ENCODE results near the gene BCL3. TPM values are rescaled to one million over a fixed set of nuclear protein-coding genes. Genes with fewer than 3 reads are reported as not detected.
A peak's percentile ranks its signal among the peaks of the same experiment; 100 is the strongest.

The BCL3 gene
- total and polyA plus RNA-seq, 12 donors = 7.1 to 76.3 (median 20.9) TPM

DNA sequence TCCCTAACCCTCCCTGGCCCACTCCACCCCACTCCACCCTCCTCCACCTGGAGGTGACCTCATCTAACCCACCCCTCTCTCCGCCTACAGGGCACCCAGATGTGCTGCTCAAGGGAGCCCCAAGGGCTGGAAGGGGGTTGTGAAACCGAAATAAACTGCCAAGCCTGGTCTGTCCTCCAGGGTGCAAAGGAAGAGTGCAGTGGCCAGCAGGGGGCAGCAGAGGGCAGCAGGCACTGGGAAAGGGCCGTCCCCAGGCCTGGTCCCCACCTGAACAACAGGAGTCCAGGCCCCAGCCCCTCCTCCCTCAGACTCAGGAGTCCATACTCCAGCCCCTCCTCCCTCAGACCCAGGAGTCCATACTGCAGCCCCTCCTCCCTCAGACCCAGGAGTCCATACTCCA is 52.0 kb downstream of the BCL3 start:
- intact Hi-C loops (cut with DNase I) = loop anchor here in 6 of 10 donors (1.0 to 2.0 kb wide), 3 partner anchors 44 to 45 kb away; no protein-coding TSS in a partner anchor
- peaks cover 0 to 27% (median 17%) of the 10 kb centered on the region in 9 donors for H3K4me1 ChIP-seq
- DNase-seq (peak; percentile 87 to 90), ATAC-seq (peak; percentile 89 to 94 (median 91))
- no peak overlapping the region for H3K4me3 ChIP-seq
- TF ChIP-seq CTCF (IDR thresholded peaks at IDR 0.05) = peak; percentile 88 to 95 (median 91)
- 3 to 5% methylated on average over 2 to 3 of the region's 3 CpGs for WGBS, 2 donors
- H3K9me3 ChIP-seq = no peaks in the 10 kb centered on the region
- no peaks in the 10 kb centered on the region for H3K27me3 ChIP-seq
- H3K27ac ChIP-seq = no peak overlapping the region
- H3K36me3 ChIP-seq = no peaks in the 10 kb centered on the region

DNA sequence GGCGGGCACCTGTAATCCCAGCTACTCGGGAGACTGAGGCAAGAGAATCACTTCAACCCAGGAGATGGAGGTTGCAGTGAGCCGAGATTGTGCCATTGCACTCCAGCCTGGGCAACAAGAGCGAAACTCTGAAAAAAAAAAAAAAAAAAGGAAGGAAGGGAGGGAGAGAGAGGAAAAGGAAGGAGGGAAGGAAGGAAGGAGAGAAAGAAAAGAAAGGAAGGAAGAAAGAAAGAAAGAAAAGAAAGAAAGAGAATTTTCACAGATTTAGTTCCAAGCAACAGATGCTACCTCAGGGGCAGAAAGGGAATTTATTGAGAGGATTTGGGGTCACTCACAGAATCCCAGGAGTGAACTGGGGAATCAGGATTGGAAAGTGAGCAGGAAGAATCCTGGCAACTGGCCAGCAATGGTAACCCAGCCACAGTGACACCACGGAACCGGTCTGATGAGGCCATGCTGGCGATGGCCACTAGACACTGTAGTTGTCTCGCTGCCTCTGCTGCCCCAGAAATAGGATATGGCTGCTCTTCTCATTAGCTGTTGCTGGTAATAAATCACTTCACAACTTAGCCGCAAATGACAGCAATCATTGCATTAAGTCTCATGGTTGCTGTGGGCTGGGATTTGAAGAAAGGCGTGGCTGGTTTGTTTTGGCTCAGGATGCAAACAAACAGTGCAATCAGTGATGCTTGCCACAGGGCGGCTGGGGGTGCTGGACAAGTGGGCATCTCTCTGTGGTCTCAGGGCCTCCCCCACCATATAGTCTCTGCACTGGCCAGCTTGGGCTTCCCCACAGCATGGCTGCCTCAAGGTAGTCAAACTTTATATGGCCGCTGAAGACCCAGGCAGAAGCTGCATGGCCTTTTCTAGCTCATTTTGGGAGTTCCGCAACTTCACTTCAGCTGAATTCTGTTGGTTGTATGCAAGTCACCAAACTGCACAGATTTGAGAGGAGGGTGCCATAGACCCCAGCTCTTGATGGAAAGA is 55.2 kb downstream of the BCL3 start:
- intact Hi-C loops (cut with DNase I) = loop anchor here in 1 of 10 donors (2.0 kb wide), 1 partner anchor 37 kb away; no protein-coding TSS in a partner anchor
- no peak overlapping the region for H3K4me3 ChIP-seq
- DNase-seq (no peak), ATAC-seq (no peak)
- peaks cover 8 to 28% (median 13%) of the 10 kb centered on the region in 9 donors for H3K4me1 ChIP-seq
- 81 to 90% methylated on average over 13 of the region's 13 CpGs for WGBS, 2 donors
- no peaks in the 10 kb centered on the region for H3K9me3 ChIP-seq
- no peak overlapping the region for H3K27ac ChIP-seq
- TF ChIP-seq CTCF (IDR thresholded peaks at IDR 0.05) = no peak
- H3K27me3 ChIP-seq = peaks cover 0 to 7% (median 0%) of the 10 kb centered on the region in 7 donors
- H3K36me3 ChIP-seq = no peaks in the 10 kb centered on the region

GRCh38 chr19:44806291-44806690 is 57.8 kb downstream of the BCL3 start:
- no peaks in the 10 kb centered on the region for H3K9me3 ChIP-seq
- peaks cover 0 to 15% (median 0%) of the 10 kb centered on the region in 7 donors for H3K27me3 ChIP-seq
- H3K4me3 ChIP-seq = no peak overlapping the region
- ATAC-seq = no peak
- intact Hi-C loops (cut with DNase I) = no loop called here
- TF ChIP-seq CTCF (IDR thresholded peaks at IDR 0.05) = no peak
- H3K27ac ChIP-seq = no peak overlapping the region
- DNase-seq = no peak
- peaks cover 0 to 3% (median 0%) of the 10 kb centered on the region in 9 donors for H3K36me3 ChIP-seq
- WGBS, 2 donors = 89 to 91% methylated on average over 7 of the region's 7 CpGs
- H3K4me1 ChIP-seq = peaks cover 8 to 43% (median 23%) of the 10 kb centered on the region in 9 donors

DNA sequence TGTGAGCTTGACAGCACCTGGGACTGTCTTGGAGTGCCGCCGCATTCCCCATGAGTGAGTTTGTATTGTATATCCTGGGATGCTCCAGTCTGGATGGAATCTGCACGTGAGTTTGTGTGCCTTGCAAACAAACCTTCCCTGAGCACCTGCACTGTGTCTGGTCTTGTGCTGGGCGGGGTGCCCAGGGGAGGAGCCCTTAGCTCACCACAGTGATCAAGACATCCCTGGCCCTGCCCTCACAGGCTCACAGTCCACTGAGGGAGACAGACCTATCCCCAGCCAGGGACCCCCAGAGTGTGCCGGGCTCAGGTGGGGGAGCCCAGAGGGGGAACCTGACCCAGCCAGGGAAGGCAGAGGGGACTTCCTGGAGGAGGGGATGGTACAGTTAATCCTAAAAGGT is 58.7 kb downstream of the BCL3 start:
- 80 to 84% methylated on average over 5 of the region's 5 CpGs for WGBS, 2 donors
- ATAC-seq (no peak), DNase-seq (no peak)

More for the DNA sequence above, 58.7 kb downstream of the BCL3 start:
- Histone ChIP-seq H3K4me1 (peaks cover 11 to 50% (median 23%) of the 10 kb centered on the region in 9 donors), H3K36me3 (peaks cover 0 to 12% (median 0%) of the 10 kb centered on the region in 9 donors), H3K4me3 (no peak overlapping the region), H3K27ac (peak overlapping the region in 3 of 10 donors; percentile 89 to 92 (median 91)), H3K27me3 (peaks cover 0 to 15% (median 0%) of the 10 kb centered on the region in 7 donors), H3K9me3 (no peaks in the 10 kb centered on the region)
- TF ChIP-seq CTCF (IDR thresholded peaks at IDR 0.05) = no peak
- intact Hi-C loops (cut with DNase I) = no loop called here

Data from heart right ventricle (tissue), 16 donors.